Liver (tissue), 9 donors: ENCODE measurements around the gene PDK2. TPM values are rescaled to one million over a fixed set of nuclear protein-coding genes. Genes with fewer than 3 reads are reported as not detected.

Source experiments
- DNase-seq: peaks from one replicate; pipeline ENCODE4 v3.0.0-alpha.2; 2017; ENCODE audit warnings: low spot score
- H3K27ac ChIP-seq, 2 donors: one replicate each; pipeline ENCODE4 v1.7.0; 2013; ENCODE audit warnings: inconsistent platforms in 2 of 2, low read length in 2 of 2, control low read depth in 1 of 2, low read depth in 1 of 2, mild to moderate bottlenecking in 1 of 2
- H3K27me3 ChIP-seq, 4 donors: one replicate each; pipeline versions ENCODE4 v1.6.1 to v1.7.0; 2013; ENCODE audit warnings: low read length in 3 of 4, inconsistent platforms in 1 of 4, mild to moderate bottlenecking in 1 of 4, moderate library complexity in 1 of 4; ENCODE audit not compliant: control insufficient read depth in 4 of 4, insufficient read depth in 4 of 4
- H3K36me3 ChIP-seq, 4 donors: one replicate each; pipeline versions ENCODE4 v1.6.1 to v1.7.0; 2013; ENCODE audit warnings: low read length in 3 of 4, mild to moderate bottlenecking in 3 of 4, low read depth in 1 of 4, moderate library complexity in 1 of 4; ENCODE audit not compliant: control insufficient read depth in 4 of 4, insufficient read depth in 3 of 4
- H3K4me1 ChIP-seq, 4 donors: one replicate each; pipeline versions ENCODE4 v1.6.1 to v1.7.0; 2013; ENCODE audit warnings: low read length in 3 of 4, mild to moderate bottlenecking in 3 of 4, moderate library complexity in 1 of 4; ENCODE audit not compliant: control insufficient read depth in 4 of 4, insufficient read depth in 4 of 4
- H3K4me3 ChIP-seq, 3 donors: one replicate each; pipeline versions ENCODE4 v1.6.1 to v1.7.0; 2013; ENCODE audit warnings: low read length in 3 of 3, control low read depth in 1 of 3, low read depth in 1 of 3, mild to moderate bottlenecking in 1 of 3
- H3K9ac ChIP-seq, 2 donors: one replicate each; pipeline ENCODE4 v1.7.0; 2013; ENCODE audit warnings: low read length in 2 of 2, mild to moderate bottlenecking in 2 of 2, moderate library complexity in 2 of 2, control low read depth in 1 of 2, low read depth in 1 of 2
- H3K9me3 ChIP-seq, 4 donors: one replicate each; pipeline versions ENCODE4 v1.6.1 to v1.7.0; 2013; ENCODE audit warnings: low read length in 3 of 4; ENCODE audit not compliant: control insufficient read depth in 4 of 4
- ATF3 ChIP-seq: IDR thresholded peaks from 2 replicates; pipeline ENCODE4 v1.6.1; 2016; ENCODE audit warnings: antibody characterized with exemption
- CTCF ChIP-seq: fragments of 150-350 bp; IDR thresholded peaks from 2 replicates; pipeline ENCODE4 v1.5.1; 2017; ENCODE audit warnings: improper control_type of control experiment, low read depth, low read length; ENCODE audit not compliant: missing input control
- EGR1 ChIP-seq, 2 donors: IDR thresholded peaks; 2 replicates each; pipeline ENCODE4 v1.6.1; 2016 to 2018; ENCODE audit warnings: antibody characterized with exemption in 2 of 2, low read depth in 2 of 2
- FOXA1 ChIP-seq: IDR thresholded peaks from 2 replicates; pipeline ENCODE4 v1.6.1; 2016; ENCODE audit warnings: antibody characterized with exemption
- FOXA2 ChIP-seq: IDR thresholded peaks from 2 replicates; pipeline ENCODE4 v1.6.1; 2016; ENCODE audit warnings: antibody characterized with exemption
- GABPA ChIP-seq, 2 donors: IDR thresholded peaks in 1 of 2; conservative IDR thresholded peaks in 1 of 2; 2 replicates each; pipeline ENCODE4 v1.6.1; 2016; ENCODE audit warnings: antibody characterized with exemption in 2 of 2, mild to moderate bottlenecking in 1 of 2, moderate library complexity in 1 of 2
- HNF4A ChIP-seq, 2 donors: conservative IDR thresholded peaks; 2 replicates each; pipeline ENCODE4 v1.6.1; 2016; ENCODE audit warnings: antibody characterized with exemption in 2 of 2, mild to moderate bottlenecking in 2 of 2
- HNF4G ChIP-seq: IDR thresholded peaks from 2 replicates; pipeline ENCODE4 v1.6.1; 2016; ENCODE audit warnings: antibody characterized with exemption
- JUND ChIP-seq, 2 donors: IDR thresholded peaks; 2 replicates each; pipeline ENCODE4 v1.6.1; 2016; ENCODE audit warnings: antibody characterized with exemption in 2 of 2
- MAX ChIP-seq: IDR thresholded peaks from 2 replicates; pipeline ENCODE4 v1.6.1; 2016; ENCODE audit warnings: antibody characterized with exemption
- NR2F2 ChIP-seq: IDR thresholded peaks from 2 replicates; pipeline ENCODE4 v1.6.1; 2016; ENCODE audit warnings: antibody characterized with exemption
- RAD21 ChIP-seq, 2 donors: IDR thresholded peaks; 2 replicates each; pipeline ENCODE4 v1.6.1; 2016; ENCODE audit warnings: antibody characterized with exemption in 2 of 2, mild to moderate bottlenecking in 2 of 2
- RXRA ChIP-seq, 2 donors: IDR thresholded peaks; 2 replicates each; pipeline ENCODE4 v1.6.1; 2017 to 2018; ENCODE audit warnings: antibody characterized with exemption in 2 of 2, mild to moderate bottlenecking in 1 of 2
- SP1 ChIP-seq: IDR thresholded peaks from 2 replicates; pipeline ENCODE4 v1.6.1; 2018; ENCODE audit warnings: antibody characterized with exemption, mild to moderate bottlenecking
- TAF1 ChIP-seq: conservative IDR thresholded peaks from 2 replicates; pipeline ENCODE4 v1.6.1; 2016; ENCODE audit warnings: antibody characterized with exemption, mild to moderate bottlenecking
- YY1 ChIP-seq: IDR thresholded peaks from 2 replicates; pipeline ENCODE4 v1.6.1; 2016; ENCODE audit warnings: antibody characterized with exemption, mild to moderate bottlenecking
- ZBTB33 ChIP-seq: IDR thresholded peaks from 2 replicates; pipeline ENCODE4 v1.6.1; 2016; ENCODE audit warnings: antibody characterized with exemption
- WGBS: extraction: QIAGEN DNeasy Blood & Tissue Kit; methylation state at CpG from one replicate; pipeline ENCODE4 v1.1.7; 2013; 5-methylcytosine and 5-hydroxymethylcytosine counted together
- polyA plus RNA-seq, 2 donors: library from polyadenylated mRNA; stranded (reverse) in 1 of 2; unstranded in 1 of 2; fragments of 200-250 nt in 1 of 2; fragments of >200 nt in 1 of 2; fragmentation: Nextera tagmentation in 1 of 2; extraction: Ambion mirVana in 1 of 2; gene quantifications; one replicate each; pipeline versions ENCODE4 v1.2.1 to v1.2.3, GENCODE V29; 2013 to 2015
- total RNA-seq, 2 donors: library from RNA; depleted of rRNA; stranded (reverse); fragments of >200 nt; gene quantifications; one replicate each; pipeline ENCODE4 v1.2.3, GENCODE V29; 2014
- donor health status: healthy.
- donor health status: healthy.
- donor health status: healthy.
- donor health status: healthy.
- donor health status: healthy.

The PDK2 gene
- total and polyA plus RNA-seq, 4 donors: 8.6 to 36.6 (median 28.5) TPM

- Histone ChIP-seq H3K27me3 (peaks cover 0 to 6% (median 0%) of the 10 kb centered on the region in 4 donors), H3K4me3 (no peak overlapping the region), H3K27ac (no peak overlapping the region), H3K9ac (no peak overlapping the region), H3K9me3 (no peaks in the 10 kb centered on the region), H3K36me3 (peaks cover 2 to 17% (median 6%) of the 10 kb centered on the region in 4 donors), H3K4me1 (peaks cover 0 to 5% (median 3%) of the 10 kb centered on the region in 4 donors)
- TF ChIP-seq MAX: no peak
- TF ChIP-seq JUND (IDR thresholded peaks at IDR 0.05): no peak
- TF ChIP-seq SP1: no peak
- TF ChIP-seq NR2F2: no peak
- no peak for TF ChIP-seq FOXA2
- TF ChIP-seq HNF4G: no peak
- no peak for TF ChIP-seq EGR1 (IDR thresholded peaks at IDR 0.05; ENCODE audit: low read depth in 2 of 2)
- WGBS: 91% methylated on average over 6 of the region's 6 CpGs
- DNase-seq: no peak
Measured at GRCh38 chr17:50132104-50132794, 37.1 kb downstream of the PDK2 start.

- peaks cover 4 to 19% (median 9%) of the 10 kb centered on the region in 4 donors for H3K36me3 ChIP-seq
- H3K9me3 ChIP-seq: no peaks in the 10 kb centered on the region
- H3K27ac ChIP-seq: no peak overlapping the region
- no peak overlapping the region for H3K4me3 ChIP-seq
- peaks cover 0 to 5% (median 3%) of the 10 kb centered on the region in 4 donors for H3K4me1 ChIP-seq
- H3K27me3 ChIP-seq: no peaks in the 10 kb centered on the region
- no peak for DNase-seq
- peak in 1 of 2 donors; percentile 45 for TF ChIP-seq RXRA (IDR thresholded peaks at IDR 0.05)
- peak in 1 of 2 donors; percentile 14 for TF ChIP-seq HNF4A (conservative IDR thresholded peaks at IDR 0.05)
- no peak for TF ChIP-seq FOXA1
- no peak for TF ChIP-seq SP1
- TF ChIP-seq HNF4G: no peak
- no peak for TF ChIP-seq TAF1
- TF ChIP-seq EGR1 (IDR thresholded peaks at IDR 0.05; ENCODE audit: low read depth in 2 of 2): no peak
- no peak for TF ChIP-seq YY1
- TF ChIP-seq FOXA2: no peak
- no peak overlapping the region for H3K9ac ChIP-seq
- WGBS: 60% methylated on average over 7 of the region's 7 CpGs
Measured at GRCh38 chr17:50133028-50133768, 38.0 kb downstream of the PDK2 start.

GRCh38 chr17:50133769-50134099, 38.6 kb downstream of the PDK2 start:
- no peak overlapping the region for H3K9ac ChIP-seq
- H3K27ac ChIP-seq: no peak overlapping the region
- H3K4me3 ChIP-seq: no peak overlapping the region
- peaks cover 0 to 5% (median 3%) of the 10 kb centered on the region in 4 donors for H3K4me1 ChIP-seq
- no peaks in the 10 kb centered on the region for H3K27me3 ChIP-seq
- DNase-seq: no peak
- 57% methylated on average over 16 of the region's 16 CpGs for WGBS
- peaks cover 5 to 24% (median 14%) of the 10 kb centered on the region in 4 donors for H3K36me3 ChIP-seq
- no peaks in the 10 kb centered on the region for H3K9me3 ChIP-seq
- no peak for TF ChIP-seq ATF3
- TF ChIP-seq MAX: no peak
- TF ChIP-seq FOXA2: no peak
- TF ChIP-seq ZBTB33: no peak
- TF ChIP-seq CTCF: no peak
- no peak for TF ChIP-seq RXRA (IDR thresholded peaks at IDR 0.05)
- no peak for TF ChIP-seq HNF4G
- TF ChIP-seq FOXA1: no peak
- no peak for TF ChIP-seq NR2F2
- no peak for TF ChIP-seq TAF1
- no peak for TF ChIP-seq JUND (IDR thresholded peaks at IDR 0.05)
- no peak for TF ChIP-seq RAD21 (IDR thresholded peaks at IDR 0.05)
- no peak for TF ChIP-seq SP1
- TF ChIP-seq GABPA (IDR thresholded peaks at IDR 0.05 in 1 of 2, conservative IDR thresholded peaks at IDR 0.05 in 1 of 2): no peak
- no peak for TF ChIP-seq YY1
- TF ChIP-seq HNF4A (conservative IDR thresholded peaks at IDR 0.05): no peak
- TF ChIP-seq EGR1 (IDR thresholded peaks at IDR 0.05; ENCODE audit: low read depth in 2 of 2): no peak
